Cardiac fibroblast (primary cell): ENCODE measurements around the gene BCL11B.

Experiments
- DNase-seq, 2 donors: peaks; one replicate each; pipeline versions ENCODE4 v3.0.0 to v3.0.0-alpha.2; 2010; ENCODE audit warnings: low read depth in 2 of 2
- H3K4me3 ChIP-seq, 2 donors: replicated peaks in 1 of 2; 1 replicate in 1 of 2; 2 replicates in 1 of 2; pipeline ENCODE4 v1.5.1; 2011; ENCODE audit warnings: low read depth in 2 of 2, low read length in 2 of 2, mild to moderate bottlenecking in 2 of 2, moderate library complexity in 1 of 2
- CTCF ChIP-seq: IDR thresholded peaks from one replicate; pipeline ENCODE4 v1.5.1; 2011; ENCODE audit warnings: low read depth, mild to moderate bottlenecking, low read length, inconsistent platforms

BCL11B gene

GRCh38 chr14:99239661-99240092 lies 32.3 kb downstream of the BCL11B start:
- H3K4me3 ChIP-seq = no peak overlapping the region
- no peak for DNase-seq
- no peak for TF ChIP-seq CTCF

DNA sequence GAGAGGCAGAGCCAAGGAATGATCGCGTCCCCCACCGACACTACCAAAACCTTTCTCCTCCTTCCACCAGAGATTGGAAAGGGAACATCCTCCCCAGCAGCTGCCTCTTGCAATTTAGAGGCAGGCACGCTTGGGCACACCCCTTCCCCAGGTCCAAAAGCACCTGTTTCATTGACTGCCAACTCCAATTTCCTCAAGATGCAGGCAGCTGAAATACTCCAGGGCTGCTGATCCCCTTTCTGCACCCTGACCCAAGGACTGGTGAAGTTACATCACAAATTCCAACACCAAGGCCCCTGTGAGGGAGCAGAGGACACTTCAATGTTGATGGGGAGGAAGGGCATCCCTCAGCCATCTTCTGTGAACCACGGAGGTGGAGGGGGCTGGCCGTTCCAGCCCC lies 33.8 kb downstream of the BCL11B start:
- H3K4me3 ChIP-seq = no peak overlapping the region
- TF ChIP-seq CTCF = no peak
- no peak for DNase-seq

- no peak for DNase-seq
- no peak for TF ChIP-seq CTCF
- H3K4me3 ChIP-seq = no peak overlapping the region
Observed at GRCh38 chr14:99237288-99237687, 34.7 kb downstream of the BCL11B start.

- H3K4me3 ChIP-seq = no peak overlapping the region
- no peak for DNase-seq
- no peak for TF ChIP-seq CTCF
Observed at GRCh38 chr14:99236386-99237138, 35.4 kb downstream of the BCL11B start.

- no peak for DNase-seq
- no peak overlapping the region for H3K4me3 ChIP-seq
- TF ChIP-seq CTCF = no peak
Observed at GRCh38 chr14:99235582-99236320, 36.2 kb downstream of the BCL11B start.

DNA sequence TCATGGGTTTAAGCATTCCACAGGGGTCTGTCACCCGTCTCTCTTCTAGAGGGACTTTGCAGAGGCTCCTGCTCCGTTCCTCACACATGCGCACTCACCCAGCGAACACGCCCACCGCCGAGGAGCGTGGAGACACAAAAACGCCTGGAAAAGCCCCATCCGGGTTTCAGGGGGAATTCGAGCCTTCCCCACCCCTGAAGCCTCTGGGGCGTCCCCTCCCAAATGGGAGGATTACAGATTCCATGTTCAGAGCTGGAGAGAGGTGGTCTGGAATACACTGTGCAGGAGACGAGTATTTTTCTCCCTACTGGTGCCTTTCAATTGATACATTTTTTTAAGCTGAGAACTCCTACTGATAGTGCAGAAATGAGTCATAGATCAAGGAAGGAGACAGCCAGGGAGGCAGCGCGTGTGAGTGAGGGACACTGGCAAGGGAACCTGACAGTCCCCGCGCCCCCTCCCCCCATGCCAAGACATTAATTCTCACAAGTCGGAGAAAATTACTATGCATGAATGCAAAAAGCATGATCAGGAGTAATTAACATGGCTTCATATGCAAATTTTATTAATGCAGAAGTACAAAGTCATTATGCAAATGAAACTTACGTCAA lies 36.9 kb downstream of the BCL11B start:
- no peak for DNase-seq
- TF ChIP-seq CTCF = no peak
- no peak overlapping the region for H3K4me3 ChIP-seq
